Left lobe of liver (tissue), 2 donors: ENCODE measurements around the gene GPSM3. TPM values are rescaled to one million over a fixed set of nuclear protein-coding genes. Genes with fewer than 3 reads are reported as not detected.
A peak's percentile ranks its signal among the peaks of the same experiment; 100 is the strongest.
"Not testable (repeated sequence)": the region's sequence is repeated elsewhere in the genome, so short reads cannot be mapped to it uniquely, and the experiment has no call there.

Experiments
- ATAC-seq: fragments of 200-7000 bp; cut with Tn5 transposase; one replicate; pipeline ENCODE4 v1.9.1; 2020; ENCODE audit warnings: mild to moderate bottlenecking, moderate library complexity
- DNase-seq: peaks from one replicate; pipeline ENCODE4 v3.0.0-alpha.2; 2020; ENCODE audit warnings: low spot score
- total RNA-seq: library from RNA; stranded (reverse); gene quantifications from one replicate; pipeline ENCODE4 v1.2.1, GENCODE V29; 2021
- donor health status: DM: no; HTN: no; CAD: no; lungs with moderate emphysema.
- donor health status: DM: no; HTN: yes; CAD: no.

GPSM3 gene
- total RNA-seq, 1 donor from 2014 or later: 5.1 TPM

DNA sequence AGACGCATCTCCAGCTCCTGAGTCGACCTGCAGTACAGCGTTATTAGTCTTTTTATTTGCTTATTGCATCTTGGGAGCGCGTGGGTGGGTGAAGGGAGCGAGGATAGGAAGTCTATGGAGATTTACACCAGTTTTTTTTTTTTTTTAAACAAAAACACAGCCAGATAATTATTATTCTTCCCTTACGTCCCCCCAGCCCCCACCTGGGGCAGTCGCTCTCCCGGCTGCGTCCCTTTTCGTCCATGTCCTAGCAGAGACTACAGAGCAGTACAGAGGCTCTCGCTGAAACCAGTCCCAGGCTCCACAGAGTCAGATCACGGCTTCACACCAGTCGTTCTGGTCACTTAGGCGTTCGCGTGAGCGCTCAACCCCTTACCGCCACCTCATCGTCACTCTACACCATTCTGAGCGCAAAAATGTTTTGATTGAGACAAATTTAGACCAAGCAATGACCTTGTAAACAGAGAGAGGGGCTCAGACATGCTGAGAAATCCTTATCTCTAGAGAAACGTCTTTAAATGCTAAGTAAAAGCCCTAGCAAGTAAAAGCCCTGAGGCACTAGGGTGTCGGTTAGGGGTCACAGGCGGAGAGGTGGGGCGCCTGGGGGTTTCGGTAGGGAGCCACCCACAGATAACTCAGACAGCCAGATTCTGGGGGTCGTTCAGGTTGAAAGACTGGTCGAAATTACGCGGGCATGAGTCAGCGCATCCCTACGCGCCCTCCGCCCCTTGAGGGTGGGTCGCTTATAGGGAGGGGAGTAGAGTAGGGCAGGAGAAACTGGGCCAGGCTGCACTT, 39.5 kb downstream of the GPSM3 start:
- no peak for ATAC-seq
- no peak for DNase-seq

DNA sequence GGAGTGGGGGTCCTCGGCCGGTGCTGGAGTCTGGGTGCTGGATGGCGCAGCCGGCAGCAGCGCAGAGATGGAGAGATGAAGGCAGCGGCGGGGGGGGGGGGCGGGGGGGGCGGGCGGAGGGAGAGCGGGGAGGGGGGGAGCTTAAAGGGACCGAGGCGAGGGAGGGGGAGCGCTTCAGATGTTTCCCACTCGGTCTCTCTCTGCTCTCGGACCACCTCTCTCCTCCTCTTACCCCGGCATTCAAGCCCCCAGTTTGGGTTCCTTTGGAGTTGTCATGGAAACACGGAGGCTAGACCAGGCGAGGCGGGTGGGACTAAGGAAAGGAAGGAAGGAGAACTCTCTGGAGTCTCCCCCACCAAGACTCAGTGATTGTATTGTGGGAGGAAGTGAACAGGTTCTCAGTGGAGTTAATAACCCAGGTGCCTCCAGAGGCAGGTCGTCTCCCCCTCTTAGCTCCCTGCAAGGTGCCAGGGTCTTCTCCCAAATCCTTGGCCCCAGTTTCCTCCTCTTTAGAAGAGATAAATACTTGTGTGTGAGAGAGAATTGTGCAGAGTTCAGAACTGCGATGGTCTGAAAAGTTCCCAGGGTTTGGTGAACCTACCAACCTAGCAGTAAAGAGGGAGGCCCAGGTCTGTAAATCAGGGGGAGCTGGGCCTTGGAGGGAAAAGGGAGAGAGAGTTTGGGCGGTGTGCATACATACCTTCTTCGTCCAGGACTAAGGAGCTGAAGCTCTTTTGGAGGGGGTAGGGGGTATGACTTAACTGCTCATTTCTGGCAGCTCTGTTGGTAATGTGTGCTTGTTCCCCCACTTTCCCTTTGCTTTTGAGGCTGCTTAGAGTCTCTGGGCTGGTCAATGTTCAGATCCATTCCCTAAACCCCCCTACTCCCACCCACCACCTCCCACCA, 40.3 kb downstream of the GPSM3 start, which contains the start of gene PRRT1:
Gene PRRT1, minus strand, starts transcription at position 77 of the 906 bp plus-strand sequence. CDS start 112 bp downstream, outside the sequence.
- ATAC-seq (no peak), DNase-seq (no peak)

DNA sequence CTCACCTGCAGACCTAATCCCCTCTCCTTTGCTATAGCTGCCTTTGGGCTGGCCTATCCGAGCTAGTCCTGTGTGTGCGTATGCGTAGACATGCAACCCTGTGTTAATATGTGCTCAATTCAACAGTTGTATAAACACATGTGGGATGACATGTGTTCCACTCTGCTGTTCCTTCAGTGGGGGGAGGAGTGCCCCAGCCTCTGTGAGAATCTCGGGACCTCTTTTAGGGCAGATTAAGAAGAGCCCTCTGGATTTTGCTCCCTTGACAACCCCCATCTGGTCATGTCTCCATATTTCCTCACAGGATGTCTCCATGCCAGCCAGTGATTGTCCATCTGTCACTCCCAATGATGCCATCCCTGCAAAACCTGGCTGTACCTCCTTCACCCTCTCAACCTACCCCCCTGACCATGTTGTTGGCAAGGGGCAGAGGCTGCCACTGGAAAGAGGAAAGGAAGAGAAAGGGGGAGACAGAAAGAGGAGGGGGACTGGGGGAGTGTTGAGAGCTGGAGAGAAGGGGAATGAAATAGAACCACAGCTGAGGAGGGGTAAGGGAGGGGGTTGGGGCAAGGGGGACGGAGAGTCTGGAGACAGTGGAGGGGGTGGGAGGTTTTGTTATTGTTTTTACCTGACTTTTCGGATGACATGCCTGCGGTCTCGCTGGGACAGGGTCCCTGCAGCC, 41.1 kb downstream of the GPSM3 start:
- ATAC-seq: no peak
- no peak for DNase-seq

DNA sequence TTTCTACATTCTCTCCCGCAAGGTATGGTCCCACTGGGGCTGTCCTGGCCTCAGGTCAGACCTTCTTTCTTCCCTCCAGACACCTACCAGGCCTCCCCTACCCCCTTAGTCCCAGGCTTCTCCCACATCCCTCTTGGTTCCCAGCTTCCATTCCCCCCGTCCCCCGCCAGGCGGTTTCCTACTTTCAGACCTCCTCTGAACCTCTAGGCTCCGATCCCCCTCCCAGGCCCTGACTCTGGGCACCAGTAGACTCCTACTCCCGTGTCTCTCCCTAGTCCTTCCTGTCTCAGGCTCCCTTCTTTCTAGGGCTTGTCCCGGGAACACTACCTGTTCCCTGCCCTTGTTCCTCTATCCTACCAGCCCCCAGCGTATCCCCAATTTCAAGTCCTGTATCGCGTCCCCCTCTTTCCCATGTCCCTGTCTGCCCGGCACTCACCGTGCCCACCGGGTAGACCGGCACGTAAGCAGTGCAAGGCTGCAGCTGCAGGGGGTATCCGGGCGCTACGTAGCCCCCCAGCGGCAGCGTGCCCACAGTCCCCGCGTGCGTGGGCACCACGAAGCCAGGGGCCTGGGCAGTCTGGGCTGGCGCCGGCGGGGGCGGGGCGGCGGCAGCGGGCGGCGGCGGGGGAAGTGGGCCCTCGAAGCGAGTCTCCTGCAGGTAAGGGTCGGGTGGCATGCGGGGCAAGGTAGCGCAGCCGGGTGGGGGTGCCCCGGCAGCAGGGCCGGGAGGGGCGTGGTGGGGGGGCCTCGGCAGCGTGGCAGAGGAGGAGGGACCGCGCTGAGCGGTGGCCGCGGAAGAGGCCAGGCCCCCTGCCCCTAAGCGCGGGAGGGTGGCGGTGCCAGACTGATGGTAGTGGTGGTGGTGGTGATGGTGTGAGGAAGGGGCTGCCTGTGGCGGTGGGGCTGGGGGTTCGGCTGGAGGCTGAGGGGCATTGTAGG, 42.2 kb downstream of the GPSM3 start:
- no peak for DNase-seq
- ATAC-seq: no peak

DNA sequence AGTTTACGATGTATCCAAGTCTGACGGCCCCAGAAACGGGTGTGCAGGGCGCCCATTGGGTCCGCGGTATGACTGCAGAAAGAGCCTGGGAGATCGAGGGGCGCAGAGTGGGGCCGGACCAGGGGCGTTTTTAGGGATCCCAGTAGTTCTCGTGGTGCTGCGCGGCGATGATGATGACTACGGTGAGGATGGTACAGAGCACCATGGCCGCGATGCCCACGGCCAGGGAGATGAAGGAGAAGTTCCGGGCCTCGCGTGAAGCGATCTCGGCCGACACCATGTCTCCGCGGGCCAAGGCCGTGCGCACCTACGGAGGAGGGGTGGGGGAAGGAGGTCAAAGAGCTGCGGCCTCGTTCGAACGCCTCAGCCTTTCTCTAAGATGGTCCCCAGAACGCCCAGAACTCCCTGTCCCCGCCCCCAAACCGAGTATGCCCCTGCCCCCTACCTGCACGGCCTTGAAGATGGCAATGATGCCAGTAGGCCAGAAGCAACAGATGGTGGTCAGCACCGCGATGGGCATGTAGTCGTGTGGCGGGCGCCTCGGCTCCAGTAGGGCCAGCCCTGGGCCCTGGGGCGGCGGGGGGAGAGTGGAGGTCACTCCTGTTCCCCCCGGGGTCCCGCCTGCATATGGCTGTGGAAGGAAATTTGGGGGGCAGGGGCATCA, 43.2 kb downstream of the GPSM3 start:
- DNase-seq (no peak), ATAC-seq (no peak)

DNA sequence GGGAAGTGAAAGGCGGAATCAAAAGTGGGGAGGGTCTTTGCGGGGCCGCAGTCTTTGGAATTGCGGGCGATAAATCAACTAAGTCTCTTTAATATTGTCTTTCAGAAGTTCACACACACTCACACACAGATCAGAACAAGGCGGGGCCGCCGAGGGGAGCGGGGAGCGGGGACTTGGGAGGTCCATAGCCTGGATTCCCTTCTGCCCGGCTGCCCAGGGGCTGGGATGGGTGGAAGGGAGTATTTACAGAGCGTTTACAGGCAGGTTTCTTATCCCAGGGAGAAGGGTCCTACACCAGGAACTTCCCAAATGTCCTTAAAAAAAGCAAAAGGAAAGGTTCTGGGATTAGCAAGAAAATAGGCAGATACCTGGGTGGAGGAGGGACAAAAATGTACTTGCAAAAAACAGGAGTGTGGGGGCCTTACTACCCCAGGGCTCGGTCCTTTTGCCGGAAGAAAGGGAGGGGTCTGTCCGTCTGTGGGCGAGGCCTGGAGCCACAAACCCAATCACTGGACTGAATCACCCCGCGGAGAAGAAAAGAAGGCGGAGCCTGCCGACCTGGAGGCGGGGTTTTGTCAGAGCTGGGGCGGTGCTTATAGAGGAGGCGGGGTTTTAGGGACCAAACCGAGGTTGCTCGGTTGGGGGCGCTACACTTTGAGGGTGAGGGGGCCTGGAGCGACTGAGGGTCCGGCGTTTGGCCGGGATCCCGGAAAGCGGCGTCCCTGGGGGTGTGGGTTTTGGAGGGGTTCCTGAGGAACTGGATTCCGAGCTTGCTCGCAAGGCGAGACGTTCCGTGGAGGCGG, 44.0 kb downstream of the GPSM3 start:
- peak; percentile 68 for ATAC-seq
- DNase-seq: peak; percentile 60

DNA sequence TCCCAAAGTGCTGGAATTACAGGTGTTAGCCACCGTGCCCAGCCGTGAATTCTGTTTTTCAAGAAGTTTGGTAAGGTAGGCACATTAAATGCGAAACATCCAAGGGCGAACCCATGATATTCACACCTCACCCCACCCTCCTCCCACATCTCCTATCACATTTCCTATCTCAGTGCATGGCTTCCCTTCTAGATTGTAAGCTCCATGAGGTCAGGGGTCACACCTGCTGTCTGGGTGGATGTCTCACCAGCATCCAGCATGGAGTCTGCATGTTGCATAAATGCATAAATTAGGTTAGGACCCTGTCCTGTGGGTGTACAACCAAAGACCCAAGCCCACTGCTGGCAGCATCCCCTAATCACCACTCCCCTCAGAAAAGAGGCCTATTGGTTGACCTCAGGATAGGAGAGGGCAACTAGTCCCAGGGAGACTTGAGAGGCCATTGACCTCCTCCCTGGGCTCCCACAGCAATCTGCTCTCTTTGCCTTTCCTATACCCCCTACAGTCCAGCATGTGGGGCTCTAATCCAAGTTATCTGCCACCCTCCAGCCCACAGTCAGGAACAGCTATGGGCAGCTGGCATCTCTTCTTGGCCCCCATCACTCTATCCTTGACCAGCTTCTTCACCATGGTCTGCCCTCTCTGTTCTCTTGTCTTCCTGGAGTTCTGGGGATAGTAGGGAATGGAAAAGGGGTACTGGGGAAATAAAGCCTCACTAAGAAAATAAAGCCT, 44.9 kb downstream of the GPSM3 start:
- ATAC-seq (no peak), DNase-seq (no peak)

DNA sequence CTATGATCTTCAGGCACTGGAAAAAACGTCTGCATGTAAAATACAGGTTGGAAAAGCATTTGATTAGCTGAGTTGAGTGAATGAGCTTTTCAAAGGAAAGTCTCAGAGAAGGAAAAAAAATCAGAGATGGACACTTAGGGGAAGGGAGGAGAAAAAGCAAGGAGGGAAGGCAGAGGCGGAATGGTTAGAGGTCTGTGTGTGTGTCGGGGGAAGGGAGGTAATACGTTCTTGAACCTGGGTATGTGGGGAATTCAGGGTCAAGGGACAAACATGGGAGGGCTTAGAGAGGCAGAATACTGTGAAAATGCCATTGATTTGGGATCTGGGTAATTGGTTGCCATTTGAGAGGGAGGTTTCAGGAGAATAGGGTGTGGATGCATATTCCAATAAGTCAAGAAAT, 45.8 kb downstream of the GPSM3 start:
- DNase-seq (no peak), ATAC-seq (no peak)

DNA sequence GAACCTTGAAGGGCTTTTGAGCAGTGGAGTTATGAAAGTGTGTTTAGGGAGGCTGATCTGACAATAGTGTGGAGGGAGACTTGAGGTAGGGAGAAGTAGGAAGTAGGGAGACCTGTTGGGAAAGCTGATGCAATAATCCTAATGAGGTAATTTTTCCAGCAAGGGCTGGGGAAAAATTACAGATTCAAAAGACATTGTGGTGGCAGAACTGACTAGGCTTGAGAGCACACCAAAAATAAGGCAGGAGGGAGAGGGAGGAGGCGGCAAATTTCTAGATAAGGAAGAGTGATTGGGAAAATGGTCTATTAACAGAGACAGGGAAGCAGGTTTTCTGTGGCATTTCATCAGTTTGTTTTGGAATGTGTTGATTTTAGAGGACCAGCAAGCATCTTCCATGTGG, 46.2 kb downstream of the GPSM3 start:
- ATAC-seq: no peak
- no peak for DNase-seq

DNA sequence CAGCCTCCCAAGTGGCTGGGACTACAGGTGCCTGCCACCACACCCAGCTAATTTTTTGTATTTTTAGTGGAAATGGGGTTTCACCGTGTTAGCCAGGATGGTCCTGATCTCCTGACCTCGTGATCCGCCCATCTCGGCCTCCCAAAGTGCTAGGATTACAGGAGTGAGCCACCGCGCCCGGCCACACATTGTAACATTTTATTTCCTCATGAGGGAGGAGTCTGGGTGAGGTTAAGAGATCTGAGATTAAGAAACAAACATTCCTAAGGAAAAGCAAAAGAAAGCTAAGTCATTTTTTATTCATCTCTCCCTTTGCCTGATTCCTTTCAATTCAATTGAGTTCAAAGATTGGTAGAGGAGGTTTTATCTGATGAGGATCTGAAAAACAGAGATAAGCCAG, 48.2 kb downstream of the GPSM3 start:
- not testable (repeated sequence) for DNase-seq, ATAC-seq

Other genes starting within 250 kb of the GPSM3 start
- 1,916 TPM for gene CFB, start 246.5 kb downstream of the GPSM3 start, total RNA-seq
- gene NELFE, start 233.7 kb downstream of the GPSM3 start, total RNA-seq: 15.3 TPM
- 50.2 TPM for gene SKIC2, start 233.5 kb downstream of the GPSM3 start, total RNA-seq
- 15.5 TPM for gene DXO, start 220.5 kb downstream of the GPSM3 start, total RNA-seq
- 2,044 TPM for gene C4A, start 210.6 kb downstream of the GPSM3 start, total RNA-seq
- 2,468 TPM for gene C4B, start 177.8 kb downstream of the GPSM3 start, total RNA-seq
- gene CYP21A2, start 154.2 kb downstream of the GPSM3 start, total RNA-seq: 9.0 TPM
- 13.7 TPM for gene TNXB, start 83.3 kb downstream of the GPSM3 start, total RNA-seq
- 31.7 TPM for gene ATF6B, start 64.4 kb downstream of the GPSM3 start, total RNA-seq
- gene FKBPL, start 62.4 kb downstream of the GPSM3 start, total RNA-seq: 2.2 TPM
- 0.38 TPM for gene PRRT1, start 40.7 kb downstream of the GPSM3 start, total RNA-seq
- gene PPT2, start 38.5 kb downstream of the GPSM3 start, total RNA-seq: 15.6 TPM
- 6.3 TPM for gene EGFL8, start 28.0 kb downstream of the GPSM3 start, total RNA-seq
- gene AGPAT1, start 16.6 kb downstream of the GPSM3 start, total RNA-seq: 32.4 TPM
- gene RNF5, start 14.2 kb downstream of the GPSM3 start, total RNA-seq: 57.3 TPM
- 6.0 TPM for gene AGER, start 8.4 kb downstream of the GPSM3 start, total RNA-seq
- gene PBX2, start 2.4 kb downstream of the GPSM3 start, total RNA-seq: 26.7 TPM
- 9.6 TPM for gene NOTCH4, start 31.4 kb upstream of the GPSM3 start, total RNA-seq
- not detected for gene TSBP1, start 179.3 kb upstream of the GPSM3 start, total RNA-seq
- not detected for gene BTNL2, start 214.5 kb upstream of the GPSM3 start, total RNA-seq
- gene HLA-DRA, start 247.2 kb upstream of the GPSM3 start, total RNA-seq: 24.4 TPM